ENCODE measurements around the gene SHCBP1.
"Not testable (repeated sequence)": the region's sequence is repeated elsewhere in the genome, so short reads cannot be mapped to it uniquely, and the experiment has no call there.

Gene SHCBP1, protein sequence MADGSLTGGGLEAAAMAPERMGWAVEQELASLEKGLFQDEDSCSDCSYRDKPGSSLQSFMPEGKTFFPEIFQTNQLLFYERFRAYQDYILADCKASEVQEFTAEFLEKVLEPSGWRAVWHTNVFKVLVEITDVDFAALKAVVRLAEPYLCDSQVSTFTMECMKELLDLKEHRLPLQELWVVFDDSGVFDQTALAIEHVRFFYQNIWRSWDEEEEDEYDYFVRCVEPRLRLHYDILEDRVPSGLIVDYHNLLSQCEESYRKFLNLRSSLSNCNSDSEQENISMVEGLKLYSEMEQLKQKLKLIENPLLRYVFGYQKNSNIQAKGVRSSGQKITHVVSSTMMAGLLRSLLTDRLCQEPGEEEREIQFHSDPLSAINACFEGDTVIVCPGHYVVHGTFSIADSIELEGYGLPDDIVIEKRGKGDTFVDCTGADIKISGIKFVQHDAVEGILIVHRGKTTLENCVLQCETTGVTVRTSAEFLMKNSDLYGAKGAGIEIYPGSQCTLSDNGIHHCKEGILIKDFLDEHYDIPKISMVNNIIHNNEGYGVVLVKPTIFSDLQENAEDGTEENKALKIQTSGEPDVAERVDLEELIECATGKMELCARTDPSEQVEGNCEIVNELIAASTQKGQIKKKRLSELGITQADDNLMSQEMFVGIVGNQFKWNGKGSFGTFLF

DNA sequence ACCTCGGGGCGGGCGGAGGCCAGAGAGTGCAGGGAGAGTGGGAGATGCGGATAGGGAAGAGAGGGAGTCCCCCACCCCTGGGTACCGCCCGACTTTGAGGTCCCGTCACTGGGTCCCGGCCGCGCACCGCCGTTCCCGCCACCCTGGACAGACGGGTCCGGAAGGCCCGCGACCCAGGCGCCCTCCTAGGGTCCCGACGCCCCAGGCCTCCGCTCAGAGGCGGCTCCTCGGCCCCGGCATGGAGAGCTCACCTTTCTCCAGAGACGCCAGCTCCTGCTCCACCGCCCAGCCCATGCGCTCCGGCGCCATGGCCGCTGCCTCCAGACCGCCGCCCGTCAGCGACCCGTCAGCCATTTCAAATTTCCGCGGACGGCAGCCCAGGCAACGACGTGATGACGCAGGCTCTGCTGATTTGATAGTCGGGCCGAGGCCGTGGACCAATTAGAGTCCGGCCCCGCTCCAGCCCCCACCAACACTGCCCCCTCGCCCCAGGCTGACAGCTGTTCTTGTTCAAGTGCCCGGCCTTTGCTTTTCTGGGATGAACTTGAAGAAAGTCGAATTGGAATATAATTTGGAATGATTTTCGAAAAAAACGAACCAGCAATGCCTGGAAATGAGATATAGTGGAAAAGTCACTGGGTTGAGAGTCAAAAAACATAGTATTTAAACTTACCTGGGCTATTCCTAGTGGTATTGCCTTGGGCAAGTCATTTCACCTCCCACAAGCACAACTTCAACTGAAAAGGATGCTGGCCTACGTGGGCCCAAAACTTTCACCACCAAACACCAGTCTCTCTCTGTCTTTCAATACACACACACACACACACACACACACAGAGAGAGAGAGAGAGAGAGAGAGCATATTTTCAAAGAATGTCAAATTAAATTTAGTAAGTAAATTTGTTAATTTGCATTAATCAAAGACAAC, at the start of gene SHCBP1:
Gene SHCBP1 (minus strand): TSS at position 374 of the 928 bp plus-strand sequence. CDS start 20 bp downstream, at position 354.
- DNase-seq: peak; percentile 91

DNA sequence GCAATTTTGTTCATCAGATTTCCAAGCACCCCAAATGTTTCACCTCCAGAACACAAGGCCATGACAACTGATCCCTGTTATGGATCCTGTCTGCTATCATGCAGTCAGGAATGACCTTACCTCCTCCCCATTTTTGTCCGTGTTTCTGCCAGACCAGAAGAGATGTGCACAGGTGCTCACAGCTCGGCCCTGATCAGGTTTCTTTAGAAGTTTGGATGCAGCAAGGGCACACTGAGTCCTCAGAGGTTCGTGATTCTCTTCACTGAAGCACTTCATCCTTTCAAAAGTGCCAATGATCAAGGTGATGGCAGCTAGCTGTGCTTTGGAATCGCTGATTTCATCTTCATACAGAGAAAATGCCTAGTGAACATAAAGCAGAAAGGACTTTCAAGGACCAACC, 40.9 kb upstream of the SHCBP1 start:
- no peak for DNase-seq

DNA sequence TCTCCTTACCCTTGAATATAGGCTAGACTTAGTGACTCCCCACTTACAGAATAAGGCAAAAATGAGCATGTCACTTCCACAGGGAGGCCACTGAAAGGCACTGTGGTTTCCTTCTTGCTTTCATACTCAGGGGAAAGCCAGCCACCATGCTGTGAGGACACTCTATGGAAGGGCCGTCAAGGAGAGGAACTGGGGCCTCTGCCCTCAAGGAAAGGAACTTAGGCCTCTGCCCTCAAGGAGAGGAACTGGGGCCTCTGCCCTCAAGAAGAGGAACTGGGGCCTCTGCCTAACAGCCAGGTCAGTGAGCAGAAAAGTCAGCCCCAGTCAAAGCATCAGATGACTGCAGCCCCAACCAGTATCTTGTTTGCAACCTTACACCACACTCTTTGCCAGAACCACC, 37.7 kb upstream of the SHCBP1 start:
- DNase-seq: no peak

DNA sequence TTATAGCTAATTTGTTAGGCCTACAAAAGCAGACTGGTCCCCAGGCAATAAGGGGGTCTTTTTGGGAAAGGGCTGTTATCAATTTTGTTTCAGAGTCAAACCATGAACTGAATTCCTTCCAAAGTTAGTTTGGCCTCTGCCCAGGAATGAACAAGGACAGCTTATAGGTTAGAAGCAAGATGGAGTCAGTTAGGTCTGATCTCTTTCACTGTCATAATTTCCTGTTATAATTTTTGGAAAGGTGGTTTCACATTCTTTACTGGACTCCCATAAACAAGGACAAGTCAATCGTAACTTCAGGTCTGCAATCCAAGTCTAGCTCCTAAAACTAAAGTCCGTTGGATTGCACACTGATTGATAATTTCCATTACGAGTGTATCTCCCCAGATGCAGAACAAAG, 30.1 kb upstream of the SHCBP1 start:
- no peak for DNase-seq

DNA sequence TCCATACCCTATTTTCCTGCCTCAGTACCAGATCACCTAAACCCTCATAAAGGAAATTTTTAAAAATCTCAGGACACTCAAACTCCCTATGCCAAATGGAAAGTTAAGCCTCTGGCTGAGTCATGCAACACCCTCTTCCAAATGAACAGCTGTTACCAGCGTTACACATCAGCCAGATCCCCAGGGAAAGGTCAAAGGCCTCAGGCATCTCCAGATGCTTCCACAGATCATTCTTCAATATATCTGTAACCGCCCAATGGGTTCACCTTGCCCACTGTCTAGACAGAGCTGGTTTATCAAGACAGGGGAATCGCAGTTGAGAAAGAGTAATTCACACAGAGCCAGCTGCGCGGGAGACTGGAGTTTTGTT, 29.1 kb upstream of the SHCBP1 start:
- DNase-seq: no peak

DNA sequence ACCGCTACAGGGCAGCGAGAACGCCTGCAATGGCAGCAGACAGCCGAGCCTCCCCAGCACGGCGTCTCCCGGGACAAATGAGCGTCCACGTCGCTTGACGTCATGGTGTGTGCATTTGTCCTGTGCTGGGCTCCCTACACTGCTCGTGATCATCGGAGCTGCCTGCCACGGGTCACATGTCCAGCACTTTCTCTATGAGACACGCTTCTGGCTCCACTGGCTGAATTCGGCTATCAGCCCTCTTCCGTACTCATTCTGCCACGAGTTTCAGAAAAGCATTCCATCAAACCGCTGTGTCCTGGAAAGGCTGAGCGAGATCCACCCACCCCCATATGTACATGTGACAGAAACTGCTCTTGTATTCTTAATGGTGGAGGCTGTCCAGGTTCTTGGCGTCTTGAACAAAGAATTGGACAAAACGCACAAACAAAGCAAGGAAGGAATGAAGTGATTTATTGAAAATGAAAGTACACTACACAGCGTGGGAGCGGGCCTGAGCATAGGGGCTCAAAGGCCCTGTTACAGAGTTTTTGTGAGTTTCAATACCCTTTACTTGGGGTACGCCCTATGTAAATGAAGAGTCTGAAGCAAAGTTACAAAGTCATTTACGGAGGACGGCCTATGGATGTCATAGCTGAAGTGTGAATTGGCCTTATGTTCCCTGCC, 28.5 kb upstream of the SHCBP1 start:
- no peak for DNase-seq

DNA sequence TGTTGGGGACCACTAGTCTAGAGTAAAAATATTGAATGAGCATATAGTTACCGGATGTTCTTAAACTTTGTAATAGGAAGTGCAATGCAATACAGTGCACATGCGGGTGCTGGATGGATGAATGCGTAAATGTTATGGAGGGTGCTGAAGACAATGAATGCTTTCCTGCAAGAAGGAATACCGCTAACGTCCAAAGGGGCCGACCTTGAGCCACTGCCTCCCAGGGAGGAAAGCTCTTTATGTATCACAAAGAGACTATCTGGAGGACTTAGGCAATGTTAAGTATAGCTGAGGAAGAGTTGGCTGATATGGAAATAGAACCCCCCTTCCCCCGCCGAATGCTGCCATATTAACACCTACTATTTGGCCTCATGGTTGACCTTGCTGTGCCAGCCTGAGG, 27.5 kb upstream of the SHCBP1 start:
- DNase-seq: no peak

DNA sequence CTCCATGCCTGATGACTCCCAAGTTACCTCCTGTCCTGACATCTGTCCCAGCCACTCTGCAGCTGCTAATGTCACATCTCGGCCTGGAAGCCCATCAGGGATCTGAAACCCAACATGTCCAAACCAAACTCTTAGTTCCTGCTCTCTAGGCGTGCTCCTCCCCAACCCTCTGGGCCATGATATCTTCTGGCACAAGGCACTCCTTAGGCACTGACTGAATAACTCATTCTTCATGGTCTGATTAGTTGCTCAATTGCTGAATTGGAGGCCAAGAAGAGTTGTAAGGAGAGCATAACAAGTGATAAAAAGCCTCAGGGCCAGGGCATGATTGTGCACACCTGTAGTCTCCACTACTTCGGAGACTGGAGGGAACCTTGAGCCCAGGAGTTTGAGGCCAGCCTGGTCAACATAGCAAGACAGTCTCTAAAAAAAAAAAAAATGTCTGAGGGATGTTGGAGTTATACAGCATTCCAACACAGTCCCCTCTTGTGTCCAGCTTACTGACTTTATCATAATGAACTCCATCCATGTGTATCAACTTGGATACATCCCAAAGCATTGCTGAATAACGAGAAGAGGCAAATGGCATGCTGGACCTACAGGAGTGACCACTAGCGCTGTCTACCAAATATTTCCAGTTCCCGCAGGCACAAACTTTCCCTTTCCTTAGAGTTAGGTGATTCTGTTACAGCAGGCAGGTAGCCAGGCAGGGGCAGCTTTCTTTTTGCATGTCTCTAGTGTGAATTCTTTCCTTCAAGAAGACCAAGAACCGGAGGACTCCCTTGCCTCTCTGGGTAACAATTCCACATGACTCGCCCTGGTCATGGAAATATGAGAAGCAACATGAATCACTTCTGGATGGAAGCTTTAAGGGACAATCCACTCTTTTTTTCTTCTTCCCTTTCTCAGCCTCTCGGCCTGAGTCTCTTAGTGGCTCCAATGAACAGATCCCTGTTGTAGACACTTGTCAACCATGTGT, 18.1 kb upstream of the SHCBP1 start:
- DNase-seq: no peak

DNA sequence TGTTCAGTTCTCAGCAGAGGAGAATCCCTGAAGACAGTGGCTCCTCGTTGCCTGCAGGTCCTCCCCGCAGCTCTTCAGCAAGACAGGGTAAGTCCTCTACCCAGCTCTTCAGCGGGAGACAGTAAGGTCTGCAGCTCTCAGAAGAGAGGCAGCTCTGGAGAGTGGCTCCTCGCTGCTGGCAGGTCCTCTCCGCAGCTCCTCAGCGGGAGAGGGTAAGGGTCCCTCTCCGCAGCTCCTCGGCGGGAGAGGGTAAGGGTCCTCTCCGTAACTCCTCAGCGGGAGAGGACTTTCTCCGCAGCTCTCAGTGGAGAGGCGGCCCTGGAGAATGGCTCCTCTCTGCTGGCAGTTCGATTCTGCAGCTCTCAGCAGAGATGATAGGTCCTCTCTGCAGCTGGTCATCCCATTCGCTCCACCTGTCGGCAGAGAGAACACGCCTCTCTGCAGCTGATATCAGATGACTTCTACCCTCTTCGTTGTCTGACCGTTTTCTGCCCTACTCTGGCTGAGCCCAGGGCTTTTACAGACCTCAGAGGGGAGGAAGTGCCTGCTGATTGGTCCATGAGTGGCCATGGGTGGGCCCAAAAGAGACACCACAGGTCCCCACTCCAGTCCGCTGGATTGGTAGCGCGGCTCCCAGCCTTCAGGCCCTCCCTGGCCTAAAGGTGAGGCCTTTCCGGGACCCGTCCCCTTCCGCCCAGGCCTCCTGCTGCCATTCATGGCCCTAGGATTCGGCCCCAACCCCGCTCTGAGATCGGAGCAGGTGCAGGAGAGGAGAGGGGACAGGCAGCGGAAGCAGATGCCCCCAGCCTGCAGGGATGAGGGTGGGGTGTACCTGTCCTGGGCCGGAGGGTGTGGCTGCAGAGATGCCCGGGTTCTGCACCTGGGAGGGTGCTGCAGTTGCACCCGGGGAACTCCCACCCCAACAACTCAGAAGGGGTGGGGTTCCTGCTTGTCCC, 11.9 kb upstream of the SHCBP1 start:
- DNase-seq: peak; percentile 95

DNA sequence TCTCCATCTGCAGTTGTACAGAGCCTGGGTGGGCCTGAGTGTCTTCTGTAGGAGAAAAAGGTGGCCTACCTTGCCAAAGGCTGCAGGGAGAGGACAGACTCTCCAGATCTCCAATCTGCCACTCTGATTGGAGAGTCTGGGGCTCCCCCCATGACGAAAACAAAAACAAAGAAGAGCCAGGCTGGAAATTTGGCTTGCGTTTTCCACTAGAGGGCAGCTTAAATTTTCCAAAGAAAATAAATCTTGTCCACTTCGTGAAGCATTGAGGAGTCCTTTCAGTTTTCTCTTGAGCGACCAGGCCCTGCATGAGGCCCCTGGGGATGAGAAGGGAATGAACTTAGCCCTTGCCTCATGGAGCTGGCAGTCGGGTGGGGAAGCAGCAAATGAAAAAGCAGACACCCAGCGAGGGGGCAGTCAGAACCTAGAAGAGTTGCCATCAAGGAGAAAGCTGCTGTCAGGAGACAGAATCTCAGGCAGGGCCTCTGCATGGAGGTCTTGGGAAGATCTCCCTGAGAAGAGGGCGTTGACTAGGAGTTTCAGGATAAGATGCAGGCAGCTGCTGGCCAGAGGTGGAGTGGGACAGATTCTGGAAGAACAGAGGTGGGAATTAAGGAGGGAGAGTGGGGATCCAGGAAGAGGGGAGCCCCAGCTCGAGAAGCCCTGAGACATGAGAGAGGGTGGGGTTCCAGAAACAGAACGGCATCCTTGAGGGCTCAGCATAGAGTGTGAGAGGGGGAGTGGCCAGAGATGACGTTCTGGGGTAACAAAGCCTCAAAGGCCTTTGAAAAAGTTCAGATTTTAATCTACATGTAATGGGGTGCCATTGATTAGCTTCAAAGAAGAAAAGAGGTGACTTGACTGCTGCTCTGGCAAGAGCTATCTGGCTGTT, 8.4 kb upstream of the SHCBP1 start:
- DNase-seq: peak; percentile 39

DNA sequence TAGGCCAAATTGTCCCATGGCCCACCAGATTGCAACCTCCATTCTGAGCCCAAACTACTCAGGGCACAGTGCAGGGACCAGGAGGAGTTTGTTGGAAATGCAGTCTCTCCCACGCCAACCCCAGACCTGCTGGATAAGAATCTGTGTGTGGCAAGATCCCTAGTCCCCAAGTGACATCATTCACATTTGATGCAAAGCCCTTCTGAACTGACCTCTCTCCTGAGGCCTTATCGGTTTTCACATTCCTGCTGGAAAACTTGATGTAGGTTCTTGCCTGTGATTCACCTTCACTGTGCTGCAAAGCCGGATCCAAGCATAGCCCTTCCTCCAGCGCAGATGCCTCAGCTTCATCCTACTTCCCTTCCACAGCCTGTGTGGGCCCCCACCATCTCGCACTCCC, 6.6 kb upstream of the SHCBP1 start:
- DNase-seq: no peak

DNA sequence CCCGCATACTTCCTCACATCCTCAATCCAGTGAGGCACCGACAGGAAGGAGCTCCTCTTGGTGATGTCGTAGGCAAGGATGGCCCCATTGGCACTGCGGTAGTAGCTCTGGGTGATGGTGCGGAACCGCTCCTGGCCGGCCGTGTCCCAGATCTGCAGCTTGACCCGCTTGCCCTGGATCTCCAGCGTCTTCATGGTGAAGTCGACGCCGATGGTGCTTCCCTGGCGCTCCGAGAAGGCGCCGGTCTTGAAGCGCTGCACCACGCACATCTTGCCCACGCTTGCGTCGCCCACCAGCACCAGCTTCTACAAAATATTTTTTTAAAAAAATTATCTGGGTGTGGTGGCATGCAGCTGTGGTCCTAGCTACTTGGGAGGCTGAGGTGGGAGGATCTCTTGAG, 5.5 kb upstream of the SHCBP1 start:
- DNase-seq: not testable (repeated sequence)

DNA sequence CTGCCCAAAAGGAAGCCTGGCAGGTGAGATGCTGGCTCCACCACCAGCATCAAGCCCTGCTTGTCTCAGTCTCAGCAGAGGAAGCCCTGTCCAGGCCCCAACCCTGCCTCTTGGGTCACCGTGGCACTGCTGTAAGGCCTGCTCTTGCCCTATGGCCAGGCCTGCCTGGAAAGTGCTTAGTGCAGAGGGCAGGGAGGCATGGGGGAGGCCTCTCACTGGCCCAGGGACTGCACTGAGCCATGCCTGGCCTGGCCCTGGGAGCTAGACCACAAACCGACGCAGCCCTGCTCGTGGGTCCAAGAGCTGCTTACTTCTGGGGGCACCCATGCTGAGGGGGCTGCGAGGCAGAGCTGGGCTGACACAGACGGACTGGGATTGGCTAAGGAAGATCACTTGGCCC, 3.7 kb upstream of the SHCBP1 start:
- DNase-seq: not testable (repeated sequence)

DNA sequence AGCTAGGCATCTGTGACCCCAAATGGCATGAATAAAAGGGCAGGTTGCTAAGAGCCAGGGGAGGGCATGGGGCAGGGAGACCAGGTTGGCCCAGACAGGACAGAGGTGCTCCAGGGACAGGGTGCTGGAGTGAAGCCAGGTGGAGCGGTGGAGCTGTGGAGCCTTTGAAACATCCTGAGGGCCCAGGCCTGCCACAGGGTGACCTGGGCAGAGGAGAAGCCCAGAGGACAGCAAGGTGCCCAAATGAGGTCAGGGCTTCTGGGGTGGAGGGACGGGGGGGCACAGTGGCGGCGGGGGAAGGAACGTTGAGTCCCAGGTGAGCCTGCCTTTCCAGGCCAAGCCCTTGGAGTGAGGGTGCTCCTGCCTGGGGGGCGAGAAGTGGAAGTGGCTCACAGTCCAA, 2.5 kb upstream of the SHCBP1 start:
- DNase-seq: not testable (repeated sequence)

DNA sequence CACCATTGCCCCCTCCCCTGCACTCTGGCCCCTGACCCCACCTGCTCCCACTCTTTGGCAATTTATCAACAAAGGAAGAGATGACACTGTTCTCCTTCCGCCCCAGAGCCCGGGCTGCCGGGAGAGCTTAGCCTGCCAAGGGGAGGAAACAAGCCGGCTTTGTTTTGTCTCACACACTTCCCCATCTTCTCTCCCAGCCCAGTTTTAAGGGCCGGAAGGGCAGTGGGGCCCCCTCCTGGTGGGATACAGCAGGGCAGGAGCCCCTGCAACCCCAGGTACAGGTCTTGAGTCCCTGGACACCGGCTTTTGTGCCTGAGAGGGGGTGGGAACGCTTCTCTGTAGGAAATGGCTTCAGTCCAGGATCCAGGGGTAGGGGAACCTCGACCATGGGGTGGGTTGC, 2.1 kb upstream of the SHCBP1 start:
- not testable (repeated sequence) for DNase-seq

DNA sequence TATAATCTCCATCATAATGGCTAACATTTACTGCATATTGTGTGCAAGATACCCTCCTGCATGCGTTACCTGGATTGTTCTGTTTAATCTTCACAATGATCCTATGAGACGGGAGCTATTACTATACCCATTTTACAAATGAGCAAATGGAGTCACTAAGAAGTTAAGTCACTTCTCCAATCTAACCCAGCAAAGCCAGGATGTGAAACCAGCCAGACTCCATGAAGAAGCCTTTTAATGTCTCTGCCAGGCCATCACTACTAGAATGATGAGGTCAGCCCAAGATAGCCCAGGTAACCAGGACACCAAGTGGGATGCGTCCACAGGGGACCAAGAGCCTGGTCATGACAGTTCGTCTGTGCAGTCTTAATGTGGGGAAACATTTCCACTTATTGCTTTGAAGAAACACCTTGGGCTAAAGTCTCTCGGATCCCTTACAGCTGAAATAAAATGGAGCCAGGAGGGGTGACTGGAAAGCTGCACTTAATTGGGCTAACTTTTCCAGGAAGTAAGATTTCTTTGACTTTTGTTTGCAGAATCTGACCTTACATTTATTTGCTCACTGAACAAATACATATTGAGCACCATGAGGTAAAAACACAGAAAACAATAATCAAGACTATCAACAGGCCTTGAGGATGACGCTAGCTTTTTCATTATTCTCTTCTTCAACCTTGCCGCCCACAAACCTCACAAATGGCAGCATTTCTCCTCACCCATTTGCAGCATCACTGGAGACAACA, 926 bp upstream of the SHCBP1 start:
- DNase-seq: no peak

DNA sequence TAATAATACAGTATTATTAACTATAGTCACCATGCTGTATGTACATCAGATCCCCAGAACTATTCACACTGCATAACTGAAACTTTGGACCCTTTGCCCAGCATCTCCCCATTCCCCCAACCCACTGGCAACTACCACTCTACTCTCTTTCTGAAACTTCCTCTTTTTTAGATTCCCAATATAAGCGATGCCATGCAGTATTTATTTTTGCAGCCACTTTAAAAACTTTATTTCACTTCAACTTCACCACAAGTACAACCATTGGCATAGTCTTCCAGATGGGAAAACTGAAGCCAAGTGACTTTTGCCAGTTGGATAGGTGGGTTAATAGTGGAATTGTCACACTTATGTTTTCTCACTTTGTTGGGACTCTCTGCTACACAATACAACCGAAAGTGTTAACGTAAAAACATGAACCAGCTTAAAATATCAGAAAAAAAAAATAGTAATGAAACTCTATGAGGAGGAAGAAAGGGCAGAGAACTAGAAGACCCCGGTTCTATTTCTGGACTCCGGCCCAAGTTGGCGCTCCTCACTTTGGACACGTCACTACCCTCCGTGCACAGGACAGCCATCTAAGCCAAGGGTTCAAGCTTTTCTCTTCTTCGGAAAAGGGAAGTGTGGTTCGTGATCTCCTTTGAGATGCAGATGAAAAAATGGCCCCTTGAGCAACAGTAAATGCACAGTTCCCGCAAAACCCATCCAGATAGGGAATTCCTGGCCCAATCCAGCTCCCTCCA, 743 bp downstream of the SHCBP1 start:
- DNase-seq: no peak

DNA sequence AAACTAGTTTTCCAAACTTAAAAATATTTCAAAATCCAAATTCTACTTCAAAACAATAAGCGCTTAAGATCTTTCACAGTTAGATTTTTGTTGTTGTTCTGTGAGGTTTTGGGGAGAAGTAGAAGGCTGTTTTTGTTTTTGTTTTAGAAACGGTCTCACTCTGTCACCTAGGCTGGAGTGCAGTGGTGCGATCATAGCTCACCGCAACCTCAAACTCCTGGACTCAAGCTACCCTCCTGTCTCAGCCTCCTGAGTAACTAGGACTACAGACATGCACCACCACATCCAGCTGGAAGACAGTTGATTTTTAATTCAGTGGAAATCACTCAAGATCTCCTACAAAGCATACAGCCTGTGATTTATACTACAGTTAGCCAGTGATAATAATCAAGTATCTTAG, 2.7 kb downstream of the SHCBP1 start:
- DNase-seq: no peak
